ENCODE measurements around the gene SNX24.

- TF ChIP-seq CTCF (IDR thresholded peaks at IDR 0.05; ENCODE audit: insufficient read depth, low read length) (no peak), POLR2AphosphoS5 (IDR thresholded peaks at IDR 0.05; ENCODE audit: low read depth) (no peak), GABPA (IDR thresholded peaks at IDR 0.05; ENCODE audit: low read depth) (no peak)
Observed at GRCh38 chr5:122985006-122985700, 139.7 kb downstream of the SNX24 start.

Measured in HL-60 (cell line).